ENCODE results near the gene DACH1. TPM values are rescaled to one million over a fixed set of nuclear protein-coding genes. Genes with fewer than 3 reads are reported as not detected.

Gene DACH1
- total RNA-seq, 1 donor from 2014 or later, result 37.1 TPM

GRCh38 chr13:71492346-71492871 lies 374.6 kb downstream of the DACH1 start:
- Mint-ChIP-seq H3K36me3 (ENCODE audit: insufficient read depth) (peaks cover 12% of the 10 kb centered on the region), H3K4me3 (ENCODE audit: low read depth) (no peak overlapping the region), H3K27me3 (no peaks in the 10 kb centered on the region), H3K9me3 (ENCODE audit: low read depth) (no peaks in the 10 kb centered on the region), H3K4me1 (ENCODE audit: low read depth) (peaks cover 4% of the 10 kb centered on the region), H3K27ac (no peak overlapping the region)
- no peak for DNase-seq (ENCODE audit: low spot score, unreplicated experiment)
- TF ChIP-seq, protein P1, sequence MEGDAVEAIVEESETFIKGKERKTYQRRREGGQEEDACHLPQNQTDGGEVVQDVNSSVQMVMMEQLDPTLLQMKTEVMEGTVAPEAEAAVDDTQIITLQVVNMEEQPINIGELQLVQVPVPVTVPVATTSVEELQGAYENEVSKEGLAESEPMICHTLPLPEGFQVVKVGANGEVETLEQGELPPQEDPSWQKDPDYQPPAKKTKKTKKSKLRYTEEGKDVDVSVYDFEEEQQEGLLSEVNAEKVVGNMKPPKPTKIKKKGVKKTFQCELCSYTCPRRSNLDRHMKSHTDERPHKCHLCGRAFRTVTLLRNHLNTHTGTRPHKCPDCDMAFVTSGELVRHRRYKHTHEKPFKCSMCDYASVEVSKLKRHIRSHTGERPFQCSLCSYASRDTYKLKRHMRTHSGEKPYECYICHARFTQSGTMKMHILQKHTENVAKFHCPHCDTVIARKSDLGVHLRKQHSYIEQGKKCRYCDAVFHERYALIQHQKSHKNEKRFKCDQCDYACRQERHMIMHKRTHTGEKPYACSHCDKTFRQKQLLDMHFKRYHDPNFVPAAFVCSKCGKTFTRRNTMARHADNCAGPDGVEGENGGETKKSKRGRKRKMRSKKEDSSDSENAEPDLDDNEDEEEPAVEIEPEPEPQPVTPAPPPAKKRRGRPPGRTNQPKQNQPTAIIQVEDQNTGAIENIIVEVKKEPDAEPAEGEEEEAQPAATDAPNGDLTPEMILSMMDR (IDR thresholded peaks at IDR 0.05; ENCODE audit: unreplicated experiment), result no peak

GRCh38 chr13:71491010-71491409 lies 376.0 kb downstream of the DACH1 start:
- peaks cover 13% of the 10 kb centered on the region for H3K36me3 Mint-ChIP-seq (ENCODE audit: insufficient read depth)
- H3K9me3 Mint-ChIP-seq (ENCODE audit: low read depth), result no peaks in the 10 kb centered on the region
- no peak for DNase-seq (ENCODE audit: low spot score, unreplicated experiment)
- TF ChIP-seq, protein P1 (IDR thresholded peaks at IDR 0.05; ENCODE audit: unreplicated experiment), result no peak
- no peak overlapping the region for H3K4me3 Mint-ChIP-seq (ENCODE audit: low read depth)
- no peak overlapping the region for H3K27ac Mint-ChIP-seq
- peaks cover 4% of the 10 kb centered on the region for H3K4me1 Mint-ChIP-seq (ENCODE audit: low read depth)
- no peaks in the 10 kb centered on the region for H3K27me3 Mint-ChIP-seq

DNA sequence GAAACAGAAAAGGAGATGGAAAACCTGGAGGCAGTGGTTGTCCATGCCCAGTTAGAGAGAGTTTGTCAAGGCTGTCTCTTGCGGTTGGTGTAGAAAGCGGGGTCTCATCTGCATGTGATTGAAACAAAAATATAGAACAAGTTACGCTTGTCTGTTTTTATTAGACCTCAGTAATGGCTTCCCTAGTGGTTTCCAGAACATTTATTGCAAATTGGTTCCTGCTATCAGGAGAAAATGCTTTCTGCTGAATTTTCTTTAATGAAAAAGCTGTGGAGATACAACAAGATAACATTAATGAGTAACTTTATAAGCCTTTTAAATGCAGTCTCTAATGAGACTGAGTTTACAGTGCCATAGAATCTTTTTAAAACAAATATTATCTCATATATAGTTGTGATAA lies 378.0 kb downstream of the DACH1 start:
- Mint-ChIP-seq H3K36me3 (ENCODE audit: insufficient read depth) (peaks cover 16% of the 10 kb centered on the region), H3K4me1 (ENCODE audit: low read depth) (no peaks in the 10 kb centered on the region), H3K9me3 (ENCODE audit: low read depth) (no peaks in the 10 kb centered on the region), H3K27me3 (no peaks in the 10 kb centered on the region), H3K4me3 (ENCODE audit: low read depth) (no peak overlapping the region), H3K27ac (no peak overlapping the region)
- DNase-seq (ENCODE audit: low spot score, unreplicated experiment), result no peak
- TF ChIP-seq, protein P1 (IDR thresholded peaks at IDR 0.05; ENCODE audit: unreplicated experiment), result no peak

DNA sequence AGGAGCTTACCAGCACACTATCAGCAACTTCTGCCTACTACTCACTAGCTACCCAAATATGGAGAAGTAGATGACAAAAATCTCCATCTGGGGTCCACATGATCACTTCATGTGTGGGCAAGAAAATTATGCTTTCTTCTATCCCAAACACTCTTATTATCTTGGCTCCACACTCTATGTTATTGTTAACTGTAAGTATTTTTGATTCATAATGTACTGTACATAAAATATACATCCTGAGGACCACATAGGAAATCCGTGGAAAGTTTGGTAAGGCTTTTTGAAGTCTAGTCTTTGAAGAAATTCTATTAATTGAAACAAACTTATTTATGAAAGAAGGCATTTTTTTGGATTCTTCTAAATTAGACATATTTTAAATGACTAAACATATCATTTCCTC lies 378.8 kb downstream of the DACH1 start:
- Mint-ChIP-seq H3K9me3 (ENCODE audit: low read depth) (no peaks in the 10 kb centered on the region), H3K36me3 (ENCODE audit: insufficient read depth) (peaks cover 17% of the 10 kb centered on the region), H3K4me1 (ENCODE audit: low read depth) (no peaks in the 10 kb centered on the region), H3K27ac (no peak overlapping the region), H3K27me3 (no peaks in the 10 kb centered on the region), H3K4me3 (ENCODE audit: low read depth) (no peak overlapping the region)
- TF ChIP-seq, protein P1 (IDR thresholded peaks at IDR 0.05; ENCODE audit: unreplicated experiment), result no peak
- DNase-seq (ENCODE audit: low spot score, unreplicated experiment), result no peak

GRCh38 chr13:71485913-71486312 lies 381.1 kb downstream of the DACH1 start:
- TF ChIP-seq, protein P1 (IDR thresholded peaks at IDR 0.05; ENCODE audit: unreplicated experiment), result no peak
- no peak overlapping the region for H3K4me3 Mint-ChIP-seq (ENCODE audit: low read depth)
- no peak overlapping the region for H3K27ac Mint-ChIP-seq
- peaks cover 14% of the 10 kb centered on the region for H3K36me3 Mint-ChIP-seq (ENCODE audit: insufficient read depth)
- no peak for DNase-seq (ENCODE audit: low spot score, unreplicated experiment)
- no peaks in the 10 kb centered on the region for H3K9me3 Mint-ChIP-seq (ENCODE audit: low read depth)
- H3K27me3 Mint-ChIP-seq, result no peaks in the 10 kb centered on the region
- H3K4me1 Mint-ChIP-seq (ENCODE audit: low read depth), result no peaks in the 10 kb centered on the region

Data from progenitor cell of endocrine pancreas (in vitro differentiated cells).